MM.1S (cell line): ENCODE results near the gene TGFBI.

Source experiments
- EZH2 ChIP-seq: fragments of 300-600 bp; sonication (generic); optimal IDR thresholded peaks from 2 replicates; pipeline ENCODE3; 2017; ENCODE audit warnings: low read depth, mild to moderate bottlenecking, antibody characterized with exemption, low read length, mixed read lengths
- EZH2phosphoT487 ChIP-seq: fragments of 300-600 bp; sonication (generic); IDR thresholded peaks from 2 replicates; pipeline ENCODE4 v1.6.1; 2018; ENCODE audit warnings: antibody characterized with exemption, low read length
- TF ChIP-seq, protein P1 (sequence below): fragments of 300-600 bp; sonication (generic); IDR thresholded peaks from 2 replicates; pipeline ENCODE4 v1.5.1; 2016; ENCODE audit warnings: antibody characterized with exemption, low read length, mixed read lengths

DNA sequence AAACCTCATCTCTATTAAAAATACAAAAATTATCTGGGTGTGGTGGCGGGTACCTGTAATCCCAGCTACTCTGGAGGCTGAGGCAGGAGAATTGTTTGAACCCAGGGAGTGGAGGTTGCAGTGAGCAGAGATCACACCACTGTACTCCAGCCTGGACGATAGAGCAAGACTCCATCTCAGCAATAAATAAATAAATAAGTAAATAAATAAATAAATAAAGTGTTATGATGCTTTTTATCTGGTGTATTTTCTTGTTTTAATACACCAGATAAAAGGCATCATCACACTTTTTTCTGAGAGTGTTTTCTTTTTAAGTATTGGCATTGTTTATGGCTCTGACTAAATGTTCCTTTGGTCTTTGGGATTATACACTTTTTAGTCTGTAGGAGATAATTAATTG, 49.8 kb upstream of the TGFBI start:
- TF ChIP-seq EZH2 = no peak
- TF ChIP-seq, protein P1, sequence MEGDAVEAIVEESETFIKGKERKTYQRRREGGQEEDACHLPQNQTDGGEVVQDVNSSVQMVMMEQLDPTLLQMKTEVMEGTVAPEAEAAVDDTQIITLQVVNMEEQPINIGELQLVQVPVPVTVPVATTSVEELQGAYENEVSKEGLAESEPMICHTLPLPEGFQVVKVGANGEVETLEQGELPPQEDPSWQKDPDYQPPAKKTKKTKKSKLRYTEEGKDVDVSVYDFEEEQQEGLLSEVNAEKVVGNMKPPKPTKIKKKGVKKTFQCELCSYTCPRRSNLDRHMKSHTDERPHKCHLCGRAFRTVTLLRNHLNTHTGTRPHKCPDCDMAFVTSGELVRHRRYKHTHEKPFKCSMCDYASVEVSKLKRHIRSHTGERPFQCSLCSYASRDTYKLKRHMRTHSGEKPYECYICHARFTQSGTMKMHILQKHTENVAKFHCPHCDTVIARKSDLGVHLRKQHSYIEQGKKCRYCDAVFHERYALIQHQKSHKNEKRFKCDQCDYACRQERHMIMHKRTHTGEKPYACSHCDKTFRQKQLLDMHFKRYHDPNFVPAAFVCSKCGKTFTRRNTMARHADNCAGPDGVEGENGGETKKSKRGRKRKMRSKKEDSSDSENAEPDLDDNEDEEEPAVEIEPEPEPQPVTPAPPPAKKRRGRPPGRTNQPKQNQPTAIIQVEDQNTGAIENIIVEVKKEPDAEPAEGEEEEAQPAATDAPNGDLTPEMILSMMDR = no peak
- TF ChIP-seq EZH2phosphoT487 = no peak
